Fibroblast of skin of scalp (primary cell): ENCODE results near the gene RNASEH2A.

Source experiments
- DNase-seq: peaks from one replicate; pipeline ENCODE4 v3.0.0-alpha.2; 2013

RNASEH2A gene

GRCh38 chr19:12783291-12783848, 23.0 kb upstream of the RNASEH2A start:
- peak; percentile 72 for DNase-seq

GRCh38 chr19:12783849-12784393, 22.5 kb upstream of the RNASEH2A start:
- DNase-seq = peak; percentile 47

GRCh38 chr19:12784394-12784870, 22.0 kb upstream of the RNASEH2A start:
- DNase-seq = no peak

GRCh38 chr19:12784871-12785430, 21.4 kb upstream of the RNASEH2A start:
- DNase-seq = peak; percentile 44

- no peak for DNase-seq
Observed at GRCh38 chr19:12785431-12786031, 20.9 kb upstream of the RNASEH2A start.

- DNase-seq = no peak
Observed at GRCh38 chr19:12786141-12786870, 20.1 kb upstream of the RNASEH2A start.

GRCh38 chr19:12786952-12787351, 19.4 kb upstream of the RNASEH2A start:
- no peak for DNase-seq

- no peak for DNase-seq
Observed at GRCh38 chr19:12787458-12787857, 18.9 kb upstream of the RNASEH2A start.

- no peak for DNase-seq
Observed at GRCh38 chr19:12788042-12788681, 18.2 kb upstream of the RNASEH2A start.

GRCh38 chr19:12788682-12789097, 17.7 kb upstream of the RNASEH2A start:
- peak; percentile 83 for DNase-seq

GRCh38 chr19:12789098-12789903, 17.1 kb upstream of the RNASEH2A start:
- no peak for DNase-seq

- DNase-seq = peak; percentile 98
Observed at GRCh38 chr19:12789904-12790619, 16.3 kb upstream of the RNASEH2A start.

- no peak for DNase-seq
Observed at GRCh38 chr19:12790628-12791344, 15.6 kb upstream of the RNASEH2A start.

GRCh38 chr19:12791345-12792050, 14.9 kb upstream of the RNASEH2A start, which contains the start of gene JUNB:
Gene JUNB (plus strand): TSS chr19:12791486. CDS start chr19:12791772, 286 bp downstream.
- DNase-seq = peak; percentile 98

- peak; percentile 52 for DNase-seq
Observed at GRCh38 chr19:12792051-12792852, 14.1 kb upstream of the RNASEH2A start.

GRCh38 chr19:12792853-12793289, 13.5 kb upstream of the RNASEH2A start:
- no peak for DNase-seq

GRCh38 chr19:12793290-12794195, 12.8 kb upstream of the RNASEH2A start:
- peak; percentile 95 for DNase-seq
